Thymus (tissue), 11 donors: ENCODE data around the gene OSM. TPM values are rescaled to one million over a fixed set of nuclear protein-coding genes. Genes with fewer than 3 reads are reported as not detected.
"Not testable (repeated sequence)": the region's sequence is repeated elsewhere in the genome, so short reads cannot be mapped to it uniquely, and the experiment has no call there.

Experiments
- DNase-seq, 9 donors: peaks; one replicate each; pipeline ENCODE4 v3.0.0-alpha.2; 2013; ENCODE audit warnings: low spot score in 9 of 9, low read depth in 6 of 9, missing footprints in 1 of 9
- H3K27ac ChIP-seq, 2 donors: one replicate each; pipeline ENCODE4 v1.5.1; 2013; ENCODE audit warnings: control low read depth in 1 of 2, low read depth in 1 of 2, low read length in 1 of 2, mild to moderate bottlenecking in 1 of 2, moderate library complexity in 1 of 2
- H3K27me3 ChIP-seq, 2 donors: one replicate each; pipeline ENCODE4 v1.5.1; 2013; ENCODE audit warnings: low read length in 1 of 2; ENCODE audit not compliant: control insufficient read depth in 2 of 2, insufficient read depth in 1 of 2
- H3K36me3 ChIP-seq, 2 donors: one replicate each; pipeline ENCODE4 v1.5.1; 2013; ENCODE audit warnings: low read length in 1 of 2, mild to moderate bottlenecking in 1 of 2, moderate library complexity in 1 of 2; ENCODE audit not compliant: control insufficient read depth in 2 of 2, insufficient read depth in 2 of 2
- H3K4me1 ChIP-seq, 2 donors: one replicate each; pipeline ENCODE4 v1.5.1; 2013; ENCODE audit warnings: low read length in 2 of 2; ENCODE audit not compliant: control insufficient read depth in 2 of 2, insufficient read depth in 2 of 2
- H3K4me3 ChIP-seq, 2 donors: one replicate each; pipeline ENCODE4 v1.5.1; 2013; ENCODE audit warnings: low read length in 2 of 2, control low read depth in 1 of 2, mild to moderate bottlenecking in 1 of 2
- H3K9me3 ChIP-seq, 2 donors: one replicate each; pipeline ENCODE4 v1.5.1; 2013; ENCODE audit warnings: low read length in 1 of 2, mild to moderate bottlenecking in 1 of 2; ENCODE audit not compliant: control insufficient read depth in 2 of 2, insufficient read depth in 1 of 2
- WGBS: extraction: QIAGEN DNeasy Blood & Tissue Kit; methylation state at CpG from one replicate; pipeline ENCODE4 v1.1.7; 2013; 5-methylcytosine and 5-hydroxymethylcytosine counted together
- polyA plus RNA-seq: library from polyadenylated mRNA; stranded (reverse); fragments of 200-250 nt; gene quantifications from one replicate; pipeline ENCODE4 v1.2.3, GENCODE V29; 2013
- total RNA-seq: library from RNA; stranded (reverse); fragments of 120-200 nt; gene quantifications from one replicate; pipeline ENCODE4 v1.2.4, GENCODE V29; 2013
- donor health status: healthy.

The OSM gene
- total and polyA plus RNA-seq, 2 donors: 1.9 to 6.0 TPM

- Histone ChIP-seq H3K4me3 (no peak overlapping the region), H3K9me3 (no peaks in the 10 kb centered on the region), H3K4me1 (peaks cover 0 to 11% of the 10 kb centered on the region in 2 donors), H3K27me3 (peaks cover 0 to 6% of the 10 kb centered on the region in 2 donors), H3K36me3 (no peaks in the 10 kb centered on the region), H3K27ac (no peak overlapping the region)
- no peak for DNase-seq
- WGBS: 95% methylated on average over 17 of the region's 17 CpGs
Observed at GRCh38 chr22:30239488-30240405, 26.9 kb downstream of the OSM start.

GRCh38 chr22:30238661-30239487, 27.8 kb downstream of the OSM start:
- 94% methylated on average over 27 of the region's 27 CpGs for WGBS
- H3K36me3 ChIP-seq: no peaks in the 10 kb centered on the region
- no peak overlapping the region for H3K27ac ChIP-seq
- H3K9me3 ChIP-seq: no peaks in the 10 kb centered on the region
- DNase-seq: no peak
- H3K4me3 ChIP-seq: no peak overlapping the region
- no peaks in the 10 kb centered on the region for H3K27me3 ChIP-seq
- peaks cover 0 to 11% of the 10 kb centered on the region in 2 donors for H3K4me1 ChIP-seq

GRCh38 chr22:30238136-30238535, 28.5 kb downstream of the OSM start:
- Histone ChIP-seq H3K4me1 (peaks cover 0 to 11% of the 10 kb centered on the region in 2 donors), H3K27ac (no peak overlapping the region), H3K27me3 (no peaks in the 10 kb centered on the region), H3K9me3 (no peaks in the 10 kb centered on the region), H3K36me3 (no peaks in the 10 kb centered on the region), H3K4me3 (no peak overlapping the region)
- 96% methylated on average over 9 of the region's 9 CpGs for WGBS
- DNase-seq: no peak

- no peak for DNase-seq
- Histone ChIP-seq H3K36me3 (no peaks in the 10 kb centered on the region), H3K27me3 (peaks cover 0 to 2% of the 10 kb centered on the region in 2 donors), H3K4me3 (no peak overlapping the region), H3K4me1 (peaks cover 0 to 11% of the 10 kb centered on the region in 2 donors), H3K27ac (no peak overlapping the region), H3K9me3 (no peaks in the 10 kb centered on the region)
- 96% methylated on average over 5 of the region's 5 CpGs for WGBS
Observed at GRCh38 chr22:30236875-30237274, 29.8 kb downstream of the OSM start.

- DNase-seq: no peak
- H3K9me3 ChIP-seq: no peaks in the 10 kb centered on the region
- H3K4me3 ChIP-seq: no peak overlapping the region
- H3K27ac ChIP-seq: no peak overlapping the region
- H3K4me1 ChIP-seq: peaks cover 0 to 11% of the 10 kb centered on the region in 2 donors
- WGBS: 90% methylated on average over 10 of the region's 10 CpGs
- peaks cover 0 to 2% of the 10 kb centered on the region in 2 donors for H3K27me3 ChIP-seq
- H3K36me3 ChIP-seq: no peaks in the 10 kb centered on the region
Observed at GRCh38 chr22:30235687-30236170, 30.9 kb downstream of the OSM start.

GRCh38 chr22:30234786-30235470, 31.7 kb downstream of the OSM start:
- WGBS: 96% methylated on average over 7 of the region's 7 CpGs
- H3K27ac ChIP-seq: no peak overlapping the region

GRCh38 chr22:30234325-30234724, 32.3 kb downstream of the OSM start:
- H3K4me3 ChIP-seq, H3K27me3 ChIP-seq, H3K9me3 ChIP-seq, DNase-seq, H3K27ac ChIP-seq, H3K36me3 ChIP-seq: not testable (repeated sequence)
- peaks cover 0 to 11% of the 10 kb centered on the region in 2 donors for H3K4me1 ChIP-seq
- 100% methylated on average over 3 of the region's 3 CpGs for WGBS

More at GRCh38 chr22:30234786-30235470, 31.7 kb downstream of the OSM start:
- Histone ChIP-seq H3K9me3 (no peaks in the 10 kb centered on the region), H3K4me3 (no peak overlapping the region), H3K27me3 (peaks cover 0 to 2% of the 10 kb centered on the region in 2 donors), H3K36me3 (no peaks in the 10 kb centered on the region), H3K4me1 (peaks cover 0 to 11% of the 10 kb centered on the region in 2 donors)
- DNase-seq: no peak

GRCh38 chr22:30233582-30233981, 33.1 kb downstream of the OSM start:
- Histone ChIP-seq H3K4me1 (peaks cover 0 to 9% of the 10 kb centered on the region in 2 donors), H3K27me3 (peaks cover 0 to 2% of the 10 kb centered on the region in 2 donors), H3K36me3 (no peaks in the 10 kb centered on the region), H3K9me3 (no peaks in the 10 kb centered on the region), H3K4me3 (no peak overlapping the region), H3K27ac (no peak overlapping the region)
- no peak for DNase-seq
- WGBS: 97% methylated on average over 6 of the region's 6 CpGs
